NCI-H510A treated with DMSO at 0.1 percent for 48 hours (cell line): Measurements from ENCODE around the gene EMX2.

Experiments used
- DNase-seq: peaks from one replicate; lab custom pipeline; 2025; lab: John Stamatoyannopoulos, UW

EMX2 gene

DNA sequence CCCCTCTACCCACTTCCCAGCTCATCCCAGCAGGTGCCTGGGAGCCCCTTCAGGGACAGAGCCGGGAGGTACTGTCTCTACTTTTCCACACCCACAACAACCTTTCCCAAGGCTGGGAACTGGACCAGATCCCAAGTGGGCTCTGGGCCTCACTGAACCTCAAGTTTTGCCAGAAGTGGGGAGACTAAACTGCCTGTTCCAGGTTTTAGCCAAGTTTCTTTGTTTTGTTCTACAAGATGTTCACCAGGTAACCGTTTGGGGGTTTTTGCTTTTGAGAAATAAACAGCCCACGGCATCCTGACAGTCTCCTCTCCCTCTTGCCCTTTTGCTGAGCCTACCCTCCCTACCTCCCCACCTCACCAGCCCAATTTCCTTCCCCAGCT, 10.6 kb upstream of the EMX2 start:
- no peak for DNase-seq

DNA sequence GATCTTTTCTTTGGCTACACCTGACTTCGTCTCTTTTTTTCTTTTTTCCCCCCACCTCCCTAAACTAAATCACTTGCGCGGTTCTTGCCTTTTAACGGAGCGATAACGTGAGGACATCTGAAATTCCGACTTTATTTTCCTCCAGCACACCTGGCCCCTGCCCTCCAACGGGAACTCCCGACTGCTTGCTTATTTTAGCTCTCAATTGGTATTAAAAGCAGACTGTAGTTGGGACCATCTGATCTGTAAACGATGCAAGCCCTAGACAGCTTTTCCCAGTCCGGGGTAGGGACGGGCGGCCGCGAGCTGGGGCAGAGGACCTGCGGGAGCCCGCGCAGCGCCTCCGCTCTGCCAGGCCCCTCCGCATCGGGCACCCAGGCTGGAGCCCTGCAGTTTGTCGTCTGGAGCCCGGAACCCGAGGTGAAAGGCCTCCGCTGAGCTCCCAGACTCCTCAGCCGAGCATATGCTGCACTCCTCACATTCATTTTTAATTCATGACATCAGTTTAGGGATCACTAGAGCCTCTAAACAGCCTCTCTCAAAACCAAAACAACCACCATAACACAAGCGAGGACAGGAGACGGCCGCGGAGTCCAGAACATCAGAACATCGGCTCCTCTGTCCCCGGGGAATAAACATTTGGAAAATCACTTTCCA, 10.0 kb upstream of the EMX2 start:
- DNase-seq, result no peak

GRCh38 chr10:117533507-117534281, 8.9 kb upstream of the EMX2 start:
- DNase-seq, result no peak

DNA sequence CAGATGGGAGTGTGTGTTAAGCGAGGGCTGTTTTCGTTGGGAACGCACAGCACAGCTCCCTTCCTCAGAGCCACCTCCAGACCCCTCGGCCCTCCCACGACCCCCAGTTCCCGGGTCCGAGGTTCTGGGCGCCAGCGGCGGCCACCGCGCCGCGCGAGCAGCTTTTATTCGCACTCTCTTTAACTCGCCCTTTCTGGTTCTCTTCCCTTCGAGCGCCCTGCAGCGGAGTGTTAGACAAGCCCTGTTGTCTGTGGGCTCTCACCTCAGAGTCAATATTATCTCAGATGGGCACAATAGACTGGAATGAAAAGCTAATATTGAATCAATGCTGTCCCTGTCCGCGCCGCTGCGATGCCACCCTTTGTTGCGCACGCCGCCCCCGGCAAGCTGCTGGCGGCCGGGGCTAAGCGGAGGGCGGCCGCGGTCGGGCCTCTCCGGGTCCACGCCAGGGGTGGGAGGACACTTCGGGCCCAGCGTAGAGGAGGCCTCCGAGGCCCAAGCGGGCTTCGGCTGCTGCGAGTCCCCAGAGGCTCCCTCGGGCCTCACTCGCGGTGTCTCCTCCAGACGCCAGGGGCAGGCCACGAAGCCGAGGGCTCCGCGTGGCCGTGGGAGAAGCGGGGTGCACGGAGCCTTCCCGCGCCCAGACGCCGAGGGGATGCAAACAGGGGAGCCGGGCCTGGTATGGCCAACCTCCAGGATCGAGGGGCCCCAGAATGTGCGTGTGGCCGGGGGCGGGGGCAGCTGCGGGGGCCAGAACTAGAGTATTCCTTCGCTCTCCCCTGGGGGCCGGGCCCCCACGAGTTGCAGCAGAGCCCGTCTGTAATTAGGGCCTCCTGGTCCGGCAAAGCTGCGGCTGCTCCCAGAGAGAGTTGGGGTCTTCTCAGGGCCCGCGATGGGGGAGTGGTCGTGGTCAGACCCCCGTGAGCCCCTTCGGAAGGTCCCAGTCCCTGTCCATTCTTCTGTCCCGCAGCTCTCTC, 7.9 kb upstream of the EMX2 start:
- DNase-seq, result no peak

DNA sequence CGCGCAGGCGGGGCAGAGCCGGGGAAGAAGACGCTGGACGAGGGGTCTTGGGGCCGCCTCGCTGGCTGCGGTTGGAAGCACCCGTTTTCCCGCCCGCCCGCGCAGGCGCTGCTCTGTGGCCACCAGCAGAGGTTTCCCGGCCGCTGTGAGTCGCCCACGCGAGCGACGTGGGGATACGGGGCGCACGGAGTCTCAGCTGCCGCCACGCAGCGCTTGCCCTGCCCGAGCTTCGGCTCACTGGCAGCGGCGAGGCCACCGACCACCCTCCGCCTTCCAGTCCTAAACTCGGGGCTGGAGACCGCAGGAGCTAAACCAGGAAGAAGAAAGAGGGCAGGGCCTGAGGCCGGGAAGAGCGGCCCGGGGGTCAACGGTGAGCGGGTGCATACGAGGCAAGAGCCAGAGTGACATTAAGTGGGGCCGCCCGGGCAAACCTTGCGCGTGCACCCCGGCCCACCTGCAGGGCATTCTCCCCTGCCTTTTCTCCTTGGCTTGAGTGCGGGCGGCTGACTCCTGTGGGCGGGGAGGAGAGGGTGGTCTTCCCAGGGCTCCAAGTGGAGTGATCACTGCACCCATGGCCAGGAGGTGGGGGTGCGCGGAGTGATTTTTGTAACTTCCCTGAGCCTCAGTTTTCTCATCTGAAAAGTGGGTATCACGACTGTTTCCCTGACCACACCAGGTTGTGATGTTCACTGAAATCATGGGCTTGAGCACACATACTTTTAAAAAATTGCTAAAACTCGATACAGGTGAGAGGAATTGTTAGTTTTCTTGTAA, 7.1 kb upstream of the EMX2 start:
- DNase-seq, result no peak

DNA sequence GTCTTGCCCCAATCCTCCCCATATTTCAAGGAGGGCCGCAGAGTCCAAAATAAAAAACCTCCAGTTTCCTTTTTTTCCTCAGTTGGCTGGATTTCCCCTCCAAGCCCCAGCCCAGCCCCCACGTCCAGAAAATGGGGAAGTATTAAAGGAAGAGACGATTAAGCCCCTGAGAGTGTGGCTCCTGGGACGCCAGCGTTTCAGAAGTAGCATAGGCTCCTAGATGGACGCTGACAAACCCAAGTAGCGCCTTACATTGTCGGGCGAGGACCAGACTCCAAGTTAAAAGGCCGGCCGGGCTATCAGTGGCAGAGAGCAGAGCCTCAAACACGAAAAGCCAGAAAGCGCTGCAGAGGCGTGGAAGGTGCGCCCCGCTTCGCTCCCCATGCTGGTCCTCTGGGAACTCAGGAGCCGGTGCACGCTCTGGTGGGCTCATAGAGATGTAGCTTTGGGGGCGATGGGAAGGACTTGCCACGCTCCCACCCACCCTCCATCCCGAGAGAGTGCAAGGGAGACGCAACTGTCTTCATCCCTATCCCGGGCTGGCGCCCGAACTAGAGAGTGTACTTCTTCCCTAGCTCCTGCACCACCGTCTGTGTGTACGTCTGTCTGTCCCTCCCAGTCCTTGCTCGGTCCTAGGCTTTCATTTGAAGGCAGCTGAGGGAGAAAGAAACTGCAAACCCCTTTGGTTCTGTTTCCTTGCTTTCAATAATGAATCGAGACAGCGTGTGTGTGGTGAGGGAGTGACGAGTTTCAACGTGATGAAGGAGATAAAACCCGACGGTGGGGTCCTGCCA, 6.3 kb upstream of the EMX2 start:
- no peak for DNase-seq

DNA sequence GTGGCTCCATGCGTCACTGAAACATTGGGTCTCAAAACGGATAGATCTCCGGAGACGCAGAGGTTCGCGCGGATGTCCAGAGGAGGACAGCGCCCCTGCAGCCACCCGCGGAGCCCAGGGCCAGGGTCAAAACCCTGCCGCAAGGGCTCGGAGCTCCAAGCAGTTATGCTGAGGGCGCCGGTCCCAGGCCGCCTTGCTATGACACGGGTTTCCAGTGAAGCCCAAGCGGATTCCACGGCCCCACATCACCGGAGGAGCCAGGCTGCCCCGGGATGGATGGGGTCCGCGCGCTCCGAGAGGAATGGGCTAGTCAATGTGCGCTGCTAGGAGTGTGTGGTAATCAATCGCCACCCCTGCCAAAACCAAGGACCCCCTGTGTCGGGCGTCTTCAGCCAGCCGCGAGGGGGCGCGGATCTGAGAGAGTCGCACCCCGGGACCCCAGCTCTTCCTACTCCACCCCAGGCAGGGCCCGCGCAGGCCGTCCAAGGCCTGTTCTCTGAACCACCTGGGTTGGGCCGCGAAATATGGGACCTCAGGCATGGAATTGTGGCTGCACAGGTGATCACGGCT, 5.6 kb upstream of the EMX2 start:
- DNase-seq, result no peak

DNA sequence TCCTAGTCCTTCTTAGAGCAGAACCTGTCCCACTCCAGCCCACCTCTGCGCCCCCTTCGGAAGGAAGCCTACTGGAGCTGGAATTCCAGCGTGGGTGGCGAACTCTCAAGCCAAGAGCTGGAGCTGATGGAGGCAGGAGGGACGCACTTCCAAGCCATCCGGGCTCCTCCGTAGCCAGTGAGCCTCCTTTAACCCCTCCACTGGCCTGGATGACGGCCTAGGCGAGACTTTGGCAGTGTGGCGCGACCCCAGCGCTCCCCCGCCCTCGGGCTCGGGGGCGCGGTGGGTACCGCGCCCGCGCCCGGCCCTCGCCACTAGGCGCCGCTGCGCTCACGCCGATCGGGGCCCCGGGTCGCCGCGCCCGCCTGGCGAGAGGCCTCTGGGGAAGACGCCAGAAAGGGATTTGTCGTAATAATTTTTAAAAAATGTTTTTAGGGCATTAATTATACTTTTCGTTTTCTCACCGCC, 5.1 kb upstream of the EMX2 start:
- DNase-seq, result no peak

- DNase-seq, result no peak
Observed at GRCh38 chr10:117537904-117538524, 4.5 kb upstream of the EMX2 start.

DNA sequence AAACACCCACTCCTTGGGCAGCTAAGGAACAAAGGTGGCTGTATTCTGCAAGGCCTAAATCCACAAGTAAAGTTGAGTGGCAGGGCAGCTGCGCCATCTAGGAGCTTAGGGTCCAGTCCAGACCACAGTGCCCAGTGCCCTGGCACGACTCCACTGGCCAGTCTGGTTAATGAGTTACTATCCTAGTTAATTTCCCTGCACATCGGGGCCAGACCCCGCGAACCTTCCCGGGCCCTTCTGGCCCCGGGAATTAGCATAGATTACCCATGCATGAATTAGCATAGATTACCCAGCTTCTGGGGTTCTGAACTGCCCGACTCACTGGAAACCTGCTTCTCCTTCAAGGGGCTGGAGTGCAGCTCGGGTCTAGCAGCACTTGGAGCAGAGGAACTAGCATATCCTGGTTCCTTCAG, 3.2 kb upstream of the EMX2 start:
- no peak for DNase-seq

GRCh38 chr10:117539903-117540639, 2.5 kb upstream of the EMX2 start:
- no peak for DNase-seq

GRCh38 chr10:117540640-117541404, 1.7 kb upstream of the EMX2 start:
- no peak for DNase-seq

GRCh38 chr10:117541405-117541908, 1.1 kb upstream of the EMX2 start:
- no peak for DNase-seq

DNA sequence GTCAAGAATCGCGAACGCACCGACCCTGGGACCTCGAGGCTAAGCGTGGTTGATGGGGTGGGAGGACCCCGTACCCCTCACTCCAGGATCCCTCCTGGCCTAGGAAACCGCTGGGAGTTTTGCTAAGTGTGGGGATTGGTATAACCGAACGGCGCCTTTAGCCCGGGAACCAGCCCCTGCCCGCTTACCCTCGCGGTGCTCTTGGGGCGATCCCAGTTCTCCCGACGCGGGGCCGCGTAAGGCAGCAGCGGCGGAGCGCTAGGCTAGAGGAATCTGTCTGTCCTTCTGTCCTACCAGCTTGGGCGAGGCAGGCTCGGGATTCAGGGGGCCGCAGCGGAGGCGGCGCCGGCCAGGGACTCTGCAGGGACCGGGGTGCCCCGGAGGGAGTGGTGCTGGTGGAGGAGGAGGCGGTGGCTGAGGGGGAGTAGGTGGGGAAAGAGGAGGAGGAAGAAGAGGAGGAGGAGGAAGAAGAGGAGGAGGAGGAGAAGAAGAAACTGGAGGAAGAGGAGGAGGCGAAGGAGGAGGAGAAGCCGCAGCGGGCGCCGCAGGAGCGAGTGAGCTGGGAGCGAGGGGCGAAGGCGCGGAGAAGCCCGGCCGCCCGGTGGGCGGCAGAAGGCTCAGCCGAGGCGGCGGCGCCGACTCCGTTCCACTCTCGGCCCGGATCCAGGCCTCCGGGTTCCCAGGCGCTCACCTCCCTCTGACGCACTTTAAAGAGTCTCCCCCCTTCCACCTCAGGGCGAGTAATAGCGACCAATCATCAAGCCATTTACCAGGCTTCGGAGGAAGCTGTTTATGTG, 439 bp upstream of the EMX2 start:
- DNase-seq, result no peak

GRCh38 chr10:117543225-117544003, 868 bp downstream of the EMX2 start:
- DNase-seq, result no peak

DNA sequence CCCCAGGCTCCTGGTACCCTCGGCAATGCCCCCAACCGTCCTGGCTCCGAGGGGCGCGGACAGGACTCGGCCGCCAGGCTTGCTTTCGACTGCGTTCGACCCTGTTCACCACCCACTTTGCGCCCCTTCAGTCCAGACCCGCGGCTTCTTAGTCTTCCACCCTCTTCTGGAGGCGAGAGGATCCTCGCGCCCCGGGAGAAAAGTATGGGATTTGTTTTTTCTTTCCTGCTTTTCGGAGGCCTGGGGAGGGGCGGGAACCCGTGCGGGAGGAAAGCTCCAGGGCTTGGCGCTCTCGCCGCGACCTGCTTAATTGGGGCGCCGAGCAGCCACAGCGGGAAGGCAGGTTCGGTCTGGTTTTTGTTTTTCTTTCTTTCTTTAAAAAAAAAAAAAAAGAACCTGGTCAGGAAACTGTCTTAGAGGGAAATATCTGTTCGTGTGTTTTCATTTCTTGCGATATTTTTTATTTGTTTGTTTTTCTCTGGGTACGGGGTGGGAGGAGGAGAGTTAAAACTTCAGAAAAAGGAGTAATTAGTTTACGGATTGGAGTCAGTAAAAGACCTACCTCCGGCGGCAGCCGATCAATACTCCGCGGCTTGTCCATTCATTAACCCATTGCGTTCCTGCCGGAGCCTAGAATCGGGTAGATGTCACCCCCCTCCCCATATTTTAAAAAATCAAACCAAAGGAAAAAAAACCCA, 1.6 kb downstream of the EMX2 start:
- DNase-seq, result no peak
